HG03064 (cell line): Measurements from ENCODE around the gene RIPOR2.

Experiments used
- ATAC-seq: cut with Tn5 transposase; IDR thresholded peaks from one replicate; pipeline ENCODE4 v1.9.1; 2021; ENCODE audit warnings: low read depth; ENCODE audit not compliant: unreplicated experiment

Gene RIPOR2

DNA sequence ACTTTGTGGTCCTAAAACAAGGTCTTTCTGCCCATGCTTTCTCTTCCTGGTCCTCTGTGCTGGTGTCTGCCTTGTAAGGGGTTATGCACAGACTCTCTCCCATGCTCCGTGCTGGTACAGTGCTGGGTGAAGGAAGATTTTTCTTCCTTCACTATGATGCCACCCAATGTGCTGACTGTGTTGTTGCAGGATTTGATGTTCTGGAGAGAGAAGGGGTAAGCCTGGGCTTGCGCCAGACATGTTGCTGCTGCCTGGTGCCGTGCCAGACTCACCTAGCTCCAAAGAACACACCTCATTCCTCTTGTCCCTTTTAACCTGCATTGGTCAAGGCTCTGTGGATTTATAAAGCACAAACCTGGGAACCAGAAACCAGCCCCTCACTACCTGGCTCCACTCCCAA, 108.6 kb downstream of the RIPOR2 start:
- no peak for ATAC-seq

DNA sequence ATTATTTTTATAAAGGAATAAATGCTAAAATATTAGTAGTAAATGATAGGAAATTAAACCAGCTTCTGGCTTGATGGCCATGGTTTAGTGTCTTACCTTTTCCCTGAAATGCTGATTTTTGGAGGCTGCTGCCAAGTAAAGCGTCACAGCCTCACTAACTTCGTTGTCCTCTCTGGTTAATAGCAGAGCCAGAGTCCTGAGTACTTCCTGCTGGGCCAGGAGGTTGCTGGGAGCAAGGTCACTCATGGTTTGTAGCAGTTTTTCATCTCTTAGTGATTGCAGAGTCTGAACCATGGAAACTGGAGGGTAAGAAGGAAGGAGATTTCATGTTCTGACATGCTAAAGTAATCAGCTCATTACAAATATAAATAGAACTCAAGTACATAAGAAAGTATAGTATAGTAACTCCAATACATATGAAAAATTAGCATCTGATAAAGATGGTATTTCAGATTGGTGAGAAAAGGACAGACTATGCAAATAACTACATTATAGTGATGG, 110.6 kb downstream of the RIPOR2 start:
- ATAC-seq, result no peak

DNA sequence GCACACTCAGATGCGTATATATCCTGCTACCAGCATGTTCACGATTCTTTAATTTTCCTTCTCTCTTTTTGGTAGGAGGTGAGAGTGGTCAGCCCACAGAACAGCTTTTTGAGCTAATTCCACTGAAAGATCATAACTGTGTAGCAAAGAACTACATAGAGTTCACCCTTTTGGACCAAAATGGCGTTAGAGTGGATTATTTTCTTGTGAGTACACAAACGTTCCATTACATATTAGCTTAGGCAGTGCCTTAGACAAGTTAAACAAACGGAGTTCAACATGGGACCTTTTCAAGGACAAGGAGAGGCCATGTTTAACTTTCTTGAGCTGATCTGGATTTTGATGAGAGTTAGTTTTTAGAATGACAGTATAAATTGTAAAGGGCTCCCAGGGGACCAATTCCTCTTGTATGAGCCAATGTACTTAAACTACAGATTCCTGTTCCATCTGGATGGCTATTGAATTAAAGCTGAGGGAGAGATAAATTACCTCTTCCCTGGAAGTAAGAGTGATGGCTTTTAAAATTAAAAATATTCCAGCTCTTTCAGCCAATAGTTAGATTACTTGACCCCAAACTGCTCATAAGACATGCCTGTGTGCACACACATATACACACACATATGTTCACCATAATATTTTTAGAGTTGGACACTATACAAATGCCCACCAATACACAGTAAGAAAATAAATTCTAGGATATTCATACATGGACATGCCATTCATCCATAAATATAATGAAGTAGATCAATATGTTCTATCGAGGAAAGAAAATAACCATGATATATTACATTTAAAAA, 111.4 kb downstream of the RIPOR2 start:
- ATAC-seq, result no peak

DNA sequence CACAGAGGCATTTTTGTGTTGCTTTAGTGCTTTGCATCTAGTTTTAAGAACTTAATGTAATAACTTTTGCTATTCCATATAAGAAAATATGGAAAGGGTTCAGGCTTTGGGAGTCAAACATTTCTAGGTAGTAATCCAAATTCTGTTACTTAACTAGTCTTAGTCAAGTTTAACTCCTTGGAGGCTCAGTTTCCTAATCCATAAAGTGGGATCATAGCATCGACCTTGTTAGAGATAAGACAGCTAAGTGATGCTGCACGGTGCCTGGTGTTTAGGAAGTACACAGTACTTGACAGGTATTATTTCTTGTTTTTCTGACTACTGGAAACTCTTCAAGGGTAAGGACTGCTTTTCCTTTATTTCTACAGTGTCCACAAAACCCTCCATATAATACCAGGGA, 112.6 kb downstream of the RIPOR2 start:
- no peak for ATAC-seq

DNA sequence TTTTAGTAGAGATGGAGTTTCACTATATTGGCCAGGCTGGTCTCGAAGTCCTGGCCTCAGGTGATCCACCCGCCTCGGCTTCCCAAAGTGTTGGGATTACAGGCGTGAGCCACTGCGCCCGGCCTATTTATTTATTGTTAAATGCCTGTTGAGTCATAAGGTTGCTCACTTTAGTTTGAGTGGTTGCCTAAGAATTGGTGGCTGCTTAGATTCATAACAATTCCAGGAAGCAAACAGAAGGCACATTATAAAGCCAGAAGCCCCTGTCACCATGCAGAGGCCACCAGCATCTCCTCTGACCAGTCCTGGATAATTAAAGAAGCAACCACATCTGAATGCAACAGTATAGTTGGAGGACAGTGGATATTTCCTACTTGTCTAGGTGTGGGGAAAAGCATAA, 113.1 kb downstream of the RIPOR2 start:
- ATAC-seq, result no peak

DNA sequence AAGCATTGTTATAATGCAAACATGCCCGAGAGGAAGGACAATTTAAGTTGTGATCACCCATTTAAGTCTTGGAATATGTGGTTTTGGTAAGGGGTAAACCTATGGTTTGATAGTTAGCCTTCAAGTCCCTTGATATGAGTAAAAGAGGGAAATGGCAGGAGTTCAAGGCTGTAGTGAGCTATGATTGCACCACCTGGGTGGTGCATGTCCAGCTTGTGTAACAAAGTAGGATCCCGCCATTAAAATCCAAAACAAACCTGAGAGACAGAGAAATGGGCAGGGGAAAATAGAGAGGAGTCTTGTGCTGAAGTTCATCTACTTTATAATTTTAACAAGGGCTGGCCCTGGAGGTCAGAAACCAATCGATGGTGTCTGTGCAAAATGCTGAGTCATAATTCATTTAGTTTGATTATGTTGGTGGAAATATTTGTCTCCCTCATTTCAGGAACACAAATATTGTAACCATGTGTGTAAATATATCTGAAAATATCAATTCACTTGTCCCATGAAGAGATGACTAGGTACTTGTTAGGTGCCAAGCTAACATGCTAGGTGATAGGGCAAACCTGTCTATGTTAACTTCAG, 113.8 kb downstream of the RIPOR2 start:
- ATAC-seq, result no peak

DNA sequence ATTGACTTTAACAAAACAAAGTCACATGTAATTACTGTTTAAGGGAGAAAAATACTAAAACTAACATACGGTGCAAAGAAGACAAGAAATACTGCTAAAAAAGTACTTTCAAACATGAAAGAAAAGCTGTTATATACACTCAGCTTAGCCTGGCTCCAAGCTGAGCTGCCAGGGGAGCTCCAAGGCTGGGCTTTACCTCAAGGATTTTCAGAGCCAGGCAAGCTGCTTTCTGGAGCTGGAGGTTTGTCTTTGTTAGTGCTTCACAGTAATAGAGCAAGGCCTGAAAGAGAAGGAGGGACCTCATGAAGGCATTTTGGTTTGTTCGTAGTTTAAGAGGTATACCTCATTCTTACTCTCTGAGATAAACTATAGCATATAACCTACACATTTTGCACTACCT, 117.4 kb downstream of the RIPOR2 start:
- no peak for ATAC-seq

DNA sequence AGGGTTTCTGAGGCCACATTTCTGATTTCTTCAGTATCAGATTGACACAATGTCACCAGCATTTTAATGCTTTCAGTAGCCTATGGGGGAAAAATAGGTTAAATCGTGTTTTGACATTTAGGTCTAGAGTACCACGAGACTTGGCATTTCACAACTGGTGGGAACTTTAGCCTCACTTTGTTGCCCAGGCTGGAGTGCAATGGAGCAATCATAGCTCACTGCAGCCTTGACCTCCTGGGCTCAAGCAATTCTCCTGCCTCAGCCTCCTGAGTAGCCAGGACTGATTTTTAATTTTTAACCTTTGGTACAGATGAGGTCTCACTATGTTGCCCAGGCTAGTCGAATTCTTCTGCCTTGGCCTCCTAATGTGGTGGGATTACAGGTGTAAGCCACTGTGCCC, 126.0 kb downstream of the RIPOR2 start:
- no peak for ATAC-seq

DNA sequence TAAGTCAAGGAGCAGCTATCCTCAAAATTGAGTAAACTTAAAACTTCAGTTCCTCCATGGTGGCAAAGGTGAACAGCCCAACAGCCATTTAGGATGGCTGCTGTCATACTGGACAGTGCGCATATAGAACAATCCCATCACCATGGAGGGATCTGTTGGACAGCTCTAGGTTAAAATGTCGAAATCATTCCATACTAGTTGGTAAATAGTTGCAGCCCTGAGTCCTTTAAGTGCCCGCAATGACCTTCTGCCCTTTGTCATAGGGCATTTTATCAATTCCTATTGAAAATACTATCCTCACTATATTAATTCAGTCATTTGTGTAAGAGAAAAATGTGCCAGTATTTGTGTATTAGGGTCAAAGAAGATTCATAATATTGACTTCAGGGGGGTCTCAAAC, 128.2 kb downstream of the RIPOR2 start:
- ATAC-seq, result no peak

DNA sequence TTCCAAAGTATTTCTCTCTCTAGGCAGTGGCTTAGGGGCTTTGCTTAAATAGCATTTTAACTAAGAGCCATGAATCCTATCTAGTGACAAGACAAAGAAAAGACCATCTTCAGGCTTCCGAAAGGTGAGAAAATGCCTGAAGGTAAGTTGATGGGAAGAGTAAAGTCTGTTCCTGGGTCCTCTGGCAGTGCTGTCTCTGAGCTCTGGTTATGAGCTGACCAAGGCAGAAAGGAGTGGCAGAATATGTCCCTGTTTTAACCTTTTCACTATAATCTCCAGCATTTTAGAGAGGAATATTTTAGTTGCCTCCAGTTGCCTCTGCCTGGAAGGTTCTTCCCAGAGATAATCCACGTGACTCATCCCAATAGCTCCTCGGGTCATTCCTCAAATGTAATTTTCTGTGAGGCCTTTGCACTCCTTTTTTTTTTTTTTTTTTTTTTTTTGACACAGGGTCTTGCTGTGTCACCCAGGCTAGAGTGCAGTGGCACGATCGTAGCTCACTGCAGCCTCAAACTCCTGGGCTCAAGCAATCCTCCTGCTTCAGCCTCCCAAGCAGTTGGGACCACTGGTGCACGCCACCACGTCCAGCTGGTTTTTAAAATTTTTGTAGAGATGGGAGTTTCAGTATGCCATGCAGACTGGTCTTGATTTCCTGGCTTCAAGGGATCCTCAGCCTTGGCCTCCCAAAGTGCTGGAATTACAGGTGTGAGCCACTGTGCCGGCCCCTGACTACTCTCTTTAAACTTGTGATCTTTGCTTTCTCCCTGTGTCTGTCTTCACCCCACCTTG, 133.3 kb downstream of the RIPOR2 start:
- ATAC-seq, result no peak

DNA sequence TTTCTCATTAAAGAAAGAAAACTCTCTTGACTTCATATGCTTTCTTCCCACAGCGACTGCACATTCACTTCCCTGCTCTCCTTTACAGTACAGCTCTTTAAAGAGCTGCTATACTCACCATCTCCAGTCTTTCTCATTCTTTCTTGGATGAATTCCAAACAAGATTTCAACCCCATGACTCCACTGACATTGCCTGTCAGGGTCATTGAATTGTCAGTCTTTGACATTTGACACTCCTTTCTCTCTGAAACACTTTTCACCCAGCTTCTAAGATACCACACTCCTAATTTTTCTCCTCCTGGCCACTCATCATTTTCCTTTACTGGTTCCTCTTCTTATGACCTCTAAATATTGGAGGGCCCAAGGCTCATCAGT, 136.2 kb downstream of the RIPOR2 start:
- no peak for ATAC-seq

DNA sequence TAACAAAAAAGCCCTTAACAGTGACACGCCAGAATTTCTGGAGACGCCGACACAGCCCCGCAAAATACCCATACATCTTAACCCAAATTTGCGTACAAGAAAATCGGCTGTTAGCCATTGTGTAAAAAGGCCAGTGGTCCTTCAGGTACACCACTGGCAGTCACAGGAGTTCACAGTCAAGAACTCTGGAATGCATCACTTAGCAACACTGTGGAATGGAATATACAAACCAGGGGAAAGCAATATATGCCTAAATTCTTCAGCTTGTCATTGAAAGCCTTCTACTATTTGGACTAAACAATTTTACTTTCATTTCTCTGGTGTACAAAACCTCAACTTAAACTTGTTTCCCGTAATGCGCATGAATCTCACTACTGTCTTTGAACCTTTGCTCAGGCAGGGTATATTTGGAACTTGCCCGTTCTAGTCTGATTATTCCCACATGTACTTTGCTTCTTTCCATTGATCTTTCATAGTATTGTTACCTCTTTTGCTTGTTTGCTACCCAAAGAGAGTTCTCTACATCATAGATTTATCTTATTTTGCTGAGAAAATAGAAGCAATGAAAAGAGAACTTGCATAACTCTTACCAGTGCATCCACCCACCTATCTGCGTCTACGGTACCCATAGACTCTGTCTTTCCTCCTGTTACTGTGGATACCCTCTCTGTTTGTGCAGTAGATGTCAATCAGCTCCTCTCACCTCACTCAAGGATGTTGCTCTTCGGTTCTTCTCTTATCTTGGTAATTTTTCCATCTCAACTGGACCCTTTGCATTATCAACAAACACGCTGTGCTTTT, 136.8 kb downstream of the RIPOR2 start, which contains the start of gene ARMH2:
TSS of gene ARMH2 (minus strand) at position 178 of the 801 bp plus-strand sequence. CDS start at position 118, 60 bp downstream.
- ATAC-seq, result no peak

DNA sequence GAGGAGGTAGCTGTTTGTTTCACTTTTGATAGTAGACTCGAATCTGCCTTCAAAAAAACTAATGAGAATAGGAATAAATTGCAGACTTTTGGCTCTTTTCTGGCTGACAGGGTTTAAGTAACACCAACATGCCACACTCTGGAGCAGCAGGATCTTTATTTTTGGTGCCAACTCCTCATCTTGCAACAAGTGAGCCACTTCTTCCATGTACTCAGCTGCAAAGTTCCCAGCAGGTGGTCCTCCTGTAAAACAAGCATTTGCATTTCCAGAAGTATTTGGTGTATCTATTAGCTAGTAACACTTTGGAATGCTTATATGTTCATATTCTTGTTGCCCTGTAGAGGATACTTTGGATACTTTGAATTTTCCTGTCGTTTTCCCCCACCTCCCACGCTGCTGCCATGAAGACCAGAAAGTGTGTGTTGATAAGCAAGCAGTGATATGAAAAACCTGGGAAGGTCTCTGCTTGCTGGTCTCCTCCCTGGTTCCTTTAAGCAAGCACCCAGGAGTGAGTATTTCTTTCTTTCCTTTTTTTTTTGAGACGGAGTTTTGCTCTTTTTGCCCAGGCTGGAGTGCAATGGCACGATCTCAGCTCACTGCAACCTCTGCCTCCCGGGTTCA, 138.1 kb downstream of the RIPOR2 start:
- ATAC-seq, result no peak

DNA sequence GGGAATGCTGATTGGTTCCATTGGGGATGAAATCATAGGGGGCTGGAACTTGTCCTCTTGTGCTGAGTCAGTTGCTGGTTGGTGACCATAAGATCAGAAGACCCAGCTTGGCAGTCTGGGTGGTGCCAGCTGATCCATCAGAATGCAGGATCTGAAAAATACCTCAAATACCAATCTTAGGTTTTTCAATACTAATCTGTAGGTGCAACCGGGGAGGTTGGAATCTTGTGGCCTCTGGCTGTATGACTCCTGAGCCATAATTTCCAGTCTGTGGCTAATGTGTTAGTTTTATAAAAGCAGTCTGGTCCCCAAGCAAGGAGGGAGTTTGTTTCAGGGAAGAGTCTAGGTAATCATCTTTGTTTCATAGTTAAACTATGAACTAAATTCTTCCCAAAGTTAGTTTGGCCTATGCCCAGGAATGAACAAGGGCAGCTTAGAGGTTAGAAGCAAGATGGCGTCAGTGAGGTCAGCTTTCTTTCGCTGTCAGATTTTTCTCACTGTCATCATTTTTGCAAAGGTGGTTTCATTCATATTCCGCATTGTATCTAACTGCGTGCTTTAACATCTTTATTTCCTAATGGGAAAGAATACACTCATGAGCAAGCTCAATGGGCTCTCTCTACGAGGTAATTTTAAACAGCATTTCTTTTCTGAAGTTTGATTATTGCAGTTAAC, 139.0 kb downstream of the RIPOR2 start:
- ATAC-seq, result no peak

DNA sequence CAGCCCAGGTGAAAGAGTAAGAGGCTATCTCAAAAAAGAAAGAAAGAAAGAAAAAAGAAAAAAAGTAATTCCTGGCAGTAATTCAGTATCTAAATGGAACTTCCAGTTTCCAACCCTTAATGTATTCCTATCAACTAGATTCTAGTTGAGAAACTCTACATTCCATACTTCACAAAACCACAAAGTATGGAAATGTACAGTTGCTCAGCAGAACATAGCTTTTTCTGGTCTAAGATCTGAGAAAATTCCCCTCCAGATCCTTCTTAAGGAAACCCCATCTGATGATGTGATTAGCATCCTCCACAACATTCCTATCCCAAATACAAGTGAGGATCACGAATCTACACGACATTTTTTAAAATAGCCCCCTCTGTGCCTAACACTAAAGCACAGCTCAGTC, 140.7 kb downstream of the RIPOR2 start:
- ATAC-seq, result no peak

DNA sequence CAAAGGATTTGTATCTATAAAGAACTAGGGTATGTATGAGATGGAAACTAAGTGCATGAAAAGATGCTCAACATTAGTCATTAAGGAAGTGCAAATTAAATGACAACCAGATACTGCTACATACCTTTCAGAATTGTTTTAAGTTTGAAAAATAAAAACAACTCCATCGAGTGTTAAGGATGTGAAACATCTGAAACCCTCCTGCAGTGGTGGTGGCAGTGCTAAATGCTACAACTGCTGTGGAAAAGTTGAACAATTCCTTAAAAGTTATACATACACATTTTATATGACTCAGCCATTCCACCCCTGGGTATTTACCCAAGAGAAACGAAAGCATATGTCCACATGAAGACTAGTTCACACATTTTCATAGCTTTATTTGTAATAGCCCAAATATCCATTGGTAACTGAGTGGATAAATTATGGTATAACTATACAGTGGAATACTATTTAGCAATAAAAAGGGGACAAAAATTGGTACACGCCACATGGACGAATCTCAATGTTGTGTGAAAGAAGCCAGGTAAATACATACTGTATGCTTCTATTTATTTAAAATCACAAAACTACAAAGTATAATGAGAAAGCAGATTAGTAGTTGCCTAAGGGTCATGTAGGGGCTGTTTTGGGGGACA, 147.6 kb downstream of the RIPOR2 start:
- ATAC-seq, result no peak

DNA sequence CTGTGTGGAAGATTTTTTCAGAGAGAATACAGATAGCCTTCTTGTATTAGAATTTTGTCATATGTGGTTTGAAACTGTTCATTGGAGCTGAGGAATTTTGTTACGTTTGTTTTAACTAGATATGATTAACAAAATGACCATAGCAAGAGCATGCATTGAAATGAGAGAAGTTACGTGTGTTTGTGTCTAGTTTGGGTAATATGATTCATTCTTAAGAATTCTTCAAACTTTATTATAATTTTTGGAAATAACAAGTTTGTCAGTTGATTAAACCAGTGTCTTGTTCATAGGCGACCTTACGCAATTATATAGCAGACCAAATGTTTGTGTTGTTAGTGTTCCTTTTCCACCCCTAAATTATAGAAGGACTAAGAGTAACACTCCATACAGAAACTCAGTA, 155.6 kb downstream of the RIPOR2 start:
- ATAC-seq, result no peak

DNA sequence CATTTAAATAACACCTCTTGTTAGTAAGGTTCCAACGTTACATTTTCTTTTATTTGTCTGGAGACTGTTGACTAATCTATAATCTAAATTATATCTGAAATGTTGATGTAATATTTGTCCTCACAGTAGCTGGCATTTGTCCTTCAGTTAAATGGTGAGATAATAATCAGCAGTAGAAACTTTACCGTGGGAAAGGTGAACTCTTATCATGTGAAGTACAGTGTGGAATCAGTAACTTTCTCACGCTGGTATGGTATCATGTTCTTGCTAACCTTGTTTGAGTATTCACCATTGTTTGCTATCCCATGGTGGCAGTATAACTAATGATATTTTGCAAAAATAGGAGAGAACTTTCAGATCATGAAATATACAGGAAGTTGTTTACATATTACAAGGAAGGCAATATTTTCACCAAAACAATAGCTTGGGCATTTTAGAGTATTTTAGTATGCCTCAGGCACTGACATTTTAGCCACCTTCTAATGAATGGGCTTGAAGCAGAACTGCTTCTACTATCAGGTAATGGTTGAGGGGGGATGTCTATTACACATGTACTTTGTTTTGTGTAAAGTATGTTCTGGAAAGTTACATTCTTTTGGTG, 156.2 kb downstream of the RIPOR2 start:
- ATAC-seq, result no peak

DNA sequence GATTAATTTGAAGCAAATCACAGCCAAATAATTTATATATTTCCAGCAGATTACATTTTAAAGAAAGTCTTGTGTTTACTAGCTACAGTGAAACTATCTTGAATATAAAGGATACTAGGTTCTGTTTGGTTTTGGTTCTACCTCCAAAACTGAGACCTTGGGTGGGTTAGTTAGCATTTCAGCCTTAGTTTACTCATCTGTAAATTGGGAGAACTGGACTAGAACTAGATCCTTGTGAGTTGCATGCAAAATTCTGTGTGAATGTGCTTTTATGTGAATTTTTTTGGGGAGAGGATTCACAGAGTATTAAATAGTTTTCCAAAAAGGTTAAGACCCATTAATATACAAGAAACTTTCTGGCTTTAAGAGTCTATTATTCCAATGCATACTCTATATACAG, 156.9 kb downstream of the RIPOR2 start:
- ATAC-seq, result no peak
